H9 (cell line): ENCODE measurements around the gene REEP1. TPM values are rescaled to one million over a fixed set of nuclear protein-coding genes. Genes with fewer than 3 reads are reported as not detected.

Experiments
- DNase-seq: peaks from one replicate; pipeline ENCODE4 v3.0.0-alpha.2; 2017
- H2AFZ ChIP-seq: one replicate; pipeline ENCODE4 v1.6.1; 2013; ENCODE audit warnings: mild to moderate bottlenecking, low read length, control low read depth, moderate library complexity
- H2AK5ac ChIP-seq: 2 replicates; pipeline ENCODE4 v1.6.1; 2013; ENCODE audit warnings: low read length, control low read depth, mixed read lengths; ENCODE audit not compliant: insufficient read length
- H2BK120ac ChIP-seq: one replicate; pipeline ENCODE4 v1.6.1; 2013; ENCODE audit warnings: low read depth, mild to moderate bottlenecking, low read length, control low read depth, inconsistent platforms; ENCODE audit not compliant: poor library complexity, severe bottlenecking
- H2BK12ac ChIP-seq: 2 replicates; pipeline ENCODE4 v1.6.1; 2013; ENCODE audit warnings: low read length, control low read depth, mixed read lengths, low read depth; ENCODE audit not compliant: insufficient read length
- H2BK15ac ChIP-seq: 2 replicates; pipeline ENCODE4 v1.6.1; 2013; ENCODE audit warnings: low read depth, low read length, control low read depth
- H2BK20ac ChIP-seq: one replicate; pipeline ENCODE4 v1.6.1; 2013; ENCODE audit warnings: low read depth, mild to moderate bottlenecking, low read length, control low read depth, inconsistent platforms; ENCODE audit not compliant: poor library complexity, severe bottlenecking
- H2BK5ac ChIP-seq: 2 replicates; pipeline ENCODE4 v1.6.1; 2013; ENCODE audit warnings: low read length, control low read depth, mixed read lengths; ENCODE audit not compliant: insufficient read length
- H3K14ac ChIP-seq: 2 replicates; pipeline ENCODE4 v1.6.1; 2013; ENCODE audit warnings: low read length, control low read depth; ENCODE audit not compliant: insufficient read depth
- H3K18ac ChIP-seq: 2 replicates; pipeline ENCODE4 v1.6.1; 2013; ENCODE audit warnings: low read depth, mild to moderate bottlenecking, mixed read lengths, low read length, control low read depth; ENCODE audit not compliant: insufficient read length
- H3K23ac ChIP-seq: 2 replicates; pipeline ENCODE4 v1.6.1; 2013; ENCODE audit warnings: low read length, control low read depth, mixed read lengths, low read depth; ENCODE audit not compliant: insufficient read length
- H3K23me2 ChIP-seq: 2 replicates; pipeline ENCODE4 v1.6.1; 2013; ENCODE audit warnings: low read depth, mild to moderate bottlenecking, mixed read lengths, low read length, control low read depth; ENCODE audit not compliant: insufficient read length, poor library complexity, severe bottlenecking
- H3K27ac ChIP-seq: 2 replicates; pipeline ENCODE4 v1.5.1; 2013; ENCODE audit warnings: low read length, control low read depth, mixed read lengths, low read depth; ENCODE audit not compliant: insufficient read length
- H3K27me3 ChIP-seq: 2 replicates; pipeline ENCODE4 v1.6.1; 2013; ENCODE audit warnings: low read length, control low read depth, inconsistent platforms; ENCODE audit not compliant: insufficient read depth
- H3K4ac ChIP-seq: 2 replicates; pipeline ENCODE4 v1.6.1; 2013; ENCODE audit warnings: low read depth, mild to moderate bottlenecking, control low read depth, inconsistent platforms, low read length, moderate library complexity
- H3K4me1 ChIP-seq: 2 replicates; pipeline ENCODE4 v1.6.1; 2013; ENCODE audit warnings: low read length, control low read depth, inconsistent platforms; ENCODE audit not compliant: insufficient read depth
- H3K4me2 ChIP-seq: 2 replicates; pipeline ENCODE4 v1.6.1; 2013; ENCODE audit warnings: low read length, control low read depth, mixed read lengths; ENCODE audit not compliant: insufficient read length, insufficient read depth
- H3K56ac ChIP-seq: 2 replicates; pipeline ENCODE4 v1.6.1; 2013; ENCODE audit warnings: low read depth, mild to moderate bottlenecking, mixed read lengths, low read length, control low read depth; ENCODE audit not compliant: insufficient read length
- H3K79me1 ChIP-seq: 2 replicates; pipeline ENCODE4 v1.6.1; 2013; ENCODE audit warnings: low read depth, mild to moderate bottlenecking, moderate library complexity, low read length, control low read depth, inconsistent platforms; ENCODE audit not compliant: insufficient read depth, poor library complexity, severe bottlenecking
- H3K79me2 ChIP-seq: 2 replicates; pipeline ENCODE4 v1.6.1; 2013; ENCODE audit warnings: low read length, control low read depth, inconsistent platforms; ENCODE audit not compliant: insufficient read depth
- H3K9ac ChIP-seq: 2 replicates; pipeline ENCODE4 v1.6.1; 2013; ENCODE audit warnings: low read length, control low read depth, mixed read lengths; ENCODE audit not compliant: insufficient read length; ENCODE audit errors: extremely low read depth
- H3K9me3 ChIP-seq: one replicate; pipeline ENCODE4 v1.6.1; 2013; ENCODE audit warnings: low read depth, low read length, inconsistent platforms; ENCODE audit not compliant: control insufficient read depth
- H3T11ph ChIP-seq: one replicate; pipeline ENCODE4 v1.6.1; 2013; ENCODE audit warnings: mild to moderate bottlenecking, low read length, control low read depth, inconsistent platforms
- H4K20me1 ChIP-seq: one replicate; pipeline ENCODE4 v1.6.1; 2013; ENCODE audit not compliant: control insufficient read depth, insufficient read length, insufficient read depth
- H4K5ac ChIP-seq: 2 replicates; pipeline ENCODE4 v1.6.1; 2013; ENCODE audit warnings: low read depth, mild to moderate bottlenecking, mixed read lengths, low read length, control low read depth; ENCODE audit not compliant: insufficient read length
- H4K8ac ChIP-seq: replicated peaks from 2 replicates; pipeline ENCODE4 v1.6.1; 2013; ENCODE audit warnings: low read length, control low read depth, mixed read lengths, low read depth; ENCODE audit not compliant: insufficient read length
- H4K91ac ChIP-seq: 2 replicates; pipeline ENCODE4 v1.6.1; 2013; ENCODE audit warnings: low read depth, mild to moderate bottlenecking, moderate library complexity, mixed read lengths, low read length, control low read depth; ENCODE audit not compliant: insufficient read length
- H3K27ac Mint-ChIP-seq, 3 experiments: 2 replicates in 2 of 3; 3 replicates in 1 of 3; pipeline ENCODE4 v1.8.0; 2020 to 2021; ENCODE audit warnings: mixed read lengths in 3 of 3, mild to moderate bottlenecking in 1 of 3, moderate library complexity in 1 of 3
- H3K27me3 Mint-ChIP-seq: 2 replicates; pipeline ENCODE4 v1.8.0; 2021; ENCODE audit warnings: low read depth, mild to moderate bottlenecking, moderate library complexity, mixed read lengths
- H3K36me3 Mint-ChIP-seq, 3 experiments: 2 replicates in 2 of 3; 3 replicates in 1 of 3; pipeline ENCODE4 v1.8.0; 2020 to 2021; ENCODE audit warnings: low read depth in 3 of 3, mixed read lengths in 3 of 3; ENCODE audit not compliant: insufficient read depth in 1 of 3
- H3K4me1 Mint-ChIP-seq, 2 experiments: 2 replicates each; pipeline ENCODE4 v1.8.0; 2020; ENCODE audit warnings: mixed read lengths in 2 of 2
- H3K4me3 Mint-ChIP-seq, 2 experiments: 2 replicates in 1 of 2; 3 replicates in 1 of 2; pipeline ENCODE4 v1.8.0; 2020 to 2021; ENCODE audit warnings: mild to moderate bottlenecking in 2 of 2, mixed read lengths in 2 of 2, moderate library complexity in 1 of 2
- H3K9me3 Mint-ChIP-seq, 2 experiments: 2 replicates in 1 of 2; 3 replicates in 1 of 2; pipeline ENCODE4 v1.8.0; 2020; ENCODE audit warnings: mild to moderate bottlenecking in 2 of 2, mixed read lengths in 2 of 2, moderate library complexity in 1 of 2
- CTCF ChIP-seq: fragments of 200-600 bp; sonication (generic); conservative IDR thresholded peaks from 3 replicates; pipeline ENCODE4 v1.8.0; 2021; ENCODE audit warnings: antibody characterized with exemption, mild to moderate bottlenecking
- WGBS: extraction: QIAGEN DNeasy Blood & Tissue Kit; methylation state at CpG from one replicate; pipeline ENCODE4 v1.1.7; 2013; ENCODE audit warnings: missing lambda C conversion rate, low lambda C conversion rate, mixed read lengths; ENCODE audit not compliant: insufficient read length; ENCODE audit errors: extremely low coverage; 5-methylcytosine and 5-hydroxymethylcytosine counted together
- total RNA-seq: library from RNA; stranded (reverse); gene quantifications from 2 replicates; pipeline ENCODE4 v1.2.1, GENCODE V29; 2021

REEP1 gene
- total RNA-seq, 1 experiment from 2014 or later = 1.3 TPM

- Histone ChIP-seq H3T11ph (no peak overlapping the region), H3K56ac (no peak overlapping the region), H2AFZ (no peak overlapping the region), H3K4me1 (no peaks in the 10 kb centered on the region), H2AK5ac (no peak overlapping the region), H3K9me3 (no peaks in the 10 kb centered on the region), H3K4me2 (no peak overlapping the region), H4K5ac (no peak overlapping the region), H4K8ac (no peak overlapping the region), H3K23ac (no peak overlapping the region), H3K4ac (no peak overlapping the region), H3K27ac (no peak overlapping the region), H4K20me1 (no peaks in the 10 kb centered on the region), H4K91ac (no peak overlapping the region), H2BK12ac (no peak overlapping the region), H2BK5ac (no peak overlapping the region), H3K18ac (no peak overlapping the region), H3K14ac (no peak overlapping the region), H2BK20ac (no peak overlapping the region), H3K23me2 (no peaks in the 10 kb centered on the region), H3K27me3 (no peaks in the 10 kb centered on the region), H3K9ac (no peak overlapping the region), H3K79me1 (no peaks in the 10 kb centered on the region), H2BK15ac (no peak overlapping the region), H2BK120ac (no peak overlapping the region), H3K79me2 (no peaks in the 10 kb centered on the region)
- no peak for DNase-seq
- Mint-ChIP-seq H3K27ac (no peak overlapping the region; a peak in 1 of 7 replicates), H3K36me3 (no peaks in the 10 kb centered on the region), H3K27me3 (no peaks in the 10 kb centered on the region; the same call in 1 of the 2 replicates), H3K4me3 (no peak overlapping the region), H3K9me3 (no peaks in the 10 kb centered on the region), H3K4me1 (peaks cover 5 to 22% of the 10 kb centered on the region in 2 experiments)
- WGBS = no CpG with 5 or more reads among the region's 8 CpGs
- no peak for TF ChIP-seq CTCF
Measured at GRCh38 chr2:86223140-86223926, 114.1 kb downstream of the REEP1 start.
